Activated CD4-positive, alpha-beta T cell treated with anti-CD3 and anti-CD28 coated beads, Interleukin-2, amount 10 ng/mL, durations not matched to agents 24 days and 14 days (primary cell): ENCODE results near the gene CCDC137. TPM values are rescaled to one million over a fixed set of nuclear protein-coding genes. Genes with fewer than 3 reads are reported as not detected.

Source experiments
- DNase-seq: peaks from one replicate; pipeline ENCODE4 v3.0.0; 2022
- H3K27ac Mint-ChIP-seq: one replicate; pipeline ENCODE4 v1.8.0; 2022; ENCODE audit warnings: mild to moderate bottlenecking, mixed read lengths
- H3K27me3 Mint-ChIP-seq: one replicate; pipeline ENCODE4 v1.8.0; 2022; ENCODE audit warnings: mixed read lengths
- H3K36me3 Mint-ChIP-seq: one replicate; pipeline ENCODE4 v1.8.0; 2022; ENCODE audit warnings: low read depth, mild to moderate bottlenecking, mixed read lengths
- H3K4me1 Mint-ChIP-seq: one replicate; pipeline ENCODE4 v1.8.0; 2021; ENCODE audit warnings: mixed read lengths
- H3K4me3 Mint-ChIP-seq: one replicate; pipeline ENCODE4 v1.8.0; 2022; ENCODE audit warnings: mild to moderate bottlenecking, moderate library complexity, mixed read lengths
- H3K9me3 Mint-ChIP-seq: one replicate; pipeline ENCODE4 v1.8.0; 2021; ENCODE audit warnings: mixed read lengths
- intact Hi-C: fragments of 100-400 bp; cut with micrococcal nuclease; formaldehyde crosslinking; loops from one replicate; pipeline ENCODE4 v1.15.1; 2023
- total RNA-seq: library from RNA; stranded (reverse); gene quantifications from 2 replicates; pipeline ENCODE4 v1.2.3, GENCODE V29; 2022

The CCDC137 gene
- total RNA-seq, 1 donor from 2014 or later: 60.2 TPM

GRCh38 chr17:81644976-81645952, 21.3 kb upstream of the CCDC137 start:
- no peaks in the 10 kb centered on the region for H3K4me1 Mint-ChIP-seq
- H3K27me3 Mint-ChIP-seq: peaks cover 17% of the 10 kb centered on the region
- H3K9me3 Mint-ChIP-seq: no peaks in the 10 kb centered on the region
- H3K27ac Mint-ChIP-seq: no peak overlapping the region
- intact Hi-C loops: no loop called here
- no peaks in the 10 kb centered on the region for H3K36me3 Mint-ChIP-seq
- no peak for DNase-seq
- no peak overlapping the region for H3K4me3 Mint-ChIP-seq

- intact Hi-C loops: no loop called here
- H3K4me3 Mint-ChIP-seq: no peak overlapping the region
- H3K27me3 Mint-ChIP-seq: peaks cover 17% of the 10 kb centered on the region
- H3K9me3 Mint-ChIP-seq: no peaks in the 10 kb centered on the region
- H3K4me1 Mint-ChIP-seq: no peaks in the 10 kb centered on the region
- no peaks in the 10 kb centered on the region for H3K36me3 Mint-ChIP-seq
- no peak overlapping the region for H3K27ac Mint-ChIP-seq
- no peak for DNase-seq
Observed at GRCh38 chr17:81646869-81647600, 19.5 kb upstream of the CCDC137 start.

GRCh38 chr17:81647640-81648012, 18.9 kb upstream of the CCDC137 start:
- no peak for DNase-seq
- no peaks in the 10 kb centered on the region for H3K4me1 Mint-ChIP-seq
- intact Hi-C loops: no loop called here
- H3K36me3 Mint-ChIP-seq: no peaks in the 10 kb centered on the region
- H3K4me3 Mint-ChIP-seq: no peak overlapping the region
- no peaks in the 10 kb centered on the region for H3K9me3 Mint-ChIP-seq
- no peak overlapping the region for H3K27ac Mint-ChIP-seq
- H3K27me3 Mint-ChIP-seq: peaks cover 17% of the 10 kb centered on the region

- H3K36me3 Mint-ChIP-seq: no peaks in the 10 kb centered on the region
- no peak for DNase-seq
- H3K27me3 Mint-ChIP-seq: peaks cover 17% of the 10 kb centered on the region
- no peaks in the 10 kb centered on the region for H3K4me1 Mint-ChIP-seq
- intact Hi-C loops: no loop called here
- no peak overlapping the region for H3K4me3 Mint-ChIP-seq
- no peaks in the 10 kb centered on the region for H3K9me3 Mint-ChIP-seq
- no peak overlapping the region for H3K27ac Mint-ChIP-seq
Observed at GRCh38 chr17:81648013-81648706, 18.4 kb upstream of the CCDC137 start.

- Mint-ChIP-seq H3K4me1 (peaks cover 4% of the 10 kb centered on the region), H3K27ac (no peak overlapping the region), H3K4me3 (no peak overlapping the region), H3K36me3 (no peaks in the 10 kb centered on the region), H3K27me3 (peaks cover 17% of the 10 kb centered on the region), H3K9me3 (no peaks in the 10 kb centered on the region)
- DNase-seq: no peak
- intact Hi-C loops: no loop called here
Observed at GRCh38 chr17:81648707-81649085, 17.8 kb upstream of the CCDC137 start.

GRCh38 chr17:81650951-81651350, 15.6 kb upstream of the CCDC137 start:
- no peaks in the 10 kb centered on the region for H3K36me3 Mint-ChIP-seq
- peaks cover 4% of the 10 kb centered on the region for H3K4me1 Mint-ChIP-seq
- no peak for DNase-seq
- no peaks in the 10 kb centered on the region for H3K9me3 Mint-ChIP-seq
- intact Hi-C loops: no loop called here
- H3K4me3 Mint-ChIP-seq: no peak overlapping the region
- H3K27me3 Mint-ChIP-seq: peaks cover 17% of the 10 kb centered on the region
- H3K27ac Mint-ChIP-seq: no peak overlapping the region

GRCh38 chr17:81651692-81652091, 14.8 kb upstream of the CCDC137 start:
- Mint-ChIP-seq H3K9me3 (no peaks in the 10 kb centered on the region), H3K4me3 (peak overlapping the region; percentile 5), H3K36me3 (no peaks in the 10 kb centered on the region), H3K4me1 (peaks cover 4% of the 10 kb centered on the region), H3K27me3 (peaks cover 16% of the 10 kb centered on the region), H3K27ac (no peak overlapping the region)
- intact Hi-C loops: no loop called here
- DNase-seq: no peak

- Mint-ChIP-seq H3K36me3 (no peaks in the 10 kb centered on the region), H3K9me3 (no peaks in the 10 kb centered on the region), H3K4me1 (peaks cover 11% of the 10 kb centered on the region), H3K27ac (peak overlapping the region; percentile 82), H3K4me3 (peak overlapping the region; percentile 87), H3K27me3 (peaks cover 6% of the 10 kb centered on the region)
- DNase-seq: peak; percentile 76
- intact Hi-C loops: no loop called here
Observed at GRCh38 chr17:81652906-81653771, 13.4 kb upstream of the CCDC137 start.

- Mint-ChIP-seq H3K27me3 (no peaks in the 10 kb centered on the region), H3K4me1 (peaks cover 11% of the 10 kb centered on the region), H3K9me3 (no peaks in the 10 kb centered on the region), H3K36me3 (no peaks in the 10 kb centered on the region), H3K27ac (no peak overlapping the region), H3K4me3 (no peak overlapping the region)
- intact Hi-C loops: no loop called here
- no peak for DNase-seq
Observed at GRCh38 chr17:81655378-81656117, 11.0 kb upstream of the CCDC137 start.

- Mint-ChIP-seq H3K9me3 (no peaks in the 10 kb centered on the region), H3K27me3 (no peaks in the 10 kb centered on the region), H3K36me3 (no peaks in the 10 kb centered on the region), H3K27ac (no peak within 1 kb of the TSS), H3K4me3 (no peak within 1 kb of the TSS), H3K4me1 (peaks cover 11% of the 10 kb centered on the region)
- DNase-seq: no peak
- intact Hi-C loops: no loop called here
Observed at GRCh38 chr17:81656118-81656743, 10.3 kb upstream of the CCDC137 start, which contains the start of gene PDE6G. Gene PDE6G, minus strand, starts transcription at chr17:81656542. Its CDS starts 3,237 bp downstream, at chr17:81653305.

GRCh38 chr17:81656835-81657234, 9.7 kb upstream of the CCDC137 start:
- H3K36me3 Mint-ChIP-seq: no peaks in the 10 kb centered on the region
- no peak overlapping the region for H3K27ac Mint-ChIP-seq
- intact Hi-C loops: no loop called here
- no peaks in the 10 kb centered on the region for H3K9me3 Mint-ChIP-seq
- no peak overlapping the region for H3K4me3 Mint-ChIP-seq
- no peak for DNase-seq
- peaks cover 11% of the 10 kb centered on the region for H3K4me1 Mint-ChIP-seq
- H3K27me3 Mint-ChIP-seq: no peaks in the 10 kb centered on the region

- Mint-ChIP-seq H3K9me3 (no peaks in the 10 kb centered on the region), H3K4me3 (no peak overlapping the region), H3K27ac (no peak overlapping the region), H3K27me3 (no peaks in the 10 kb centered on the region), H3K4me1 (peaks cover 13% of the 10 kb centered on the region), H3K36me3 (no peaks in the 10 kb centered on the region)
- DNase-seq: no peak
- intact Hi-C loops: no loop called here
Observed at GRCh38 chr17:81659038-81659437, 7.5 kb upstream of the CCDC137 start.
